ENCODE results near the gene AHNAK2.

Gene AHNAK2

DNA sequence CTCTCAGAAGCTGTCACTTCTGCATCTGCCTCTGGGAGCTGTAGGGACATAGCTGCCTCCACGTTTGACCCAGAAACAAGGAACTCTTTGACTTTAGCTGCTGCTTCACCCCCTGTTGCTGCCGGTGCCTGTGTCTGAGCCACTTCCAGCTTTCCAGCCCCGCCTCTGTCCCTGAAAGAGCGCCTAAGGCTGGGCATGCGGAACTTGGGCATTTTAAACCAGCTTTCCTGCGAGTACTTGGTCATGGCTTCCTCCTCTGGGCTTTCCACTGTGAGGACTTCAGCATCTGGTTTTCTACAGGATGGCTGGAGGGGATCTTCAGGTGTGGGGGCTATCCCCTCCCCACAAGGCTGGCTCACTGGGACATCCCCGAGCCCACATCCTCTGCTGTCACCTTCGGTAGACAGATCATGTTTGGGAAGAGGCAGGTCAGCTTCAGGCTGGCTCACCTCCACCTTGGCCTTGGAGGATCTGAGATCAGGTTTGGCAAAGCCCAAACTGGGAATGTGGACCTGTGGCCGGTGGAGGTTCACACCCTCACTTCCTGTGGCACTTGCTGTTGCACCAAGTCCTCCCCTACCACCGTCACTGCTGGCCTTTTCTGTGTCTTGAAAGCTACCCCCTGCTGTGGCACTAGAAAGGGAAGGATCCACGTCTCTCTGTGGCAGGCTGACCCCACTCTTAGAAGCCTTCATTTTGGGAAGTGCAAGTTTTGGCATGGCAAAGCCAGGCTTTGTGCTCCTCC is 38.3 kb downstream of the AHNAK2 start:
- H3K36me3 ChIP-seq (ENCODE audit: control insufficient read depth, insufficient read depth, low read length), result peaks cover 11% of the 10 kb centered on the region
- no peak overlapping the region for H3K4me3 ChIP-seq (ENCODE audit: low read length)
- peaks cover 2% of the 10 kb centered on the region for H3K27me3 ChIP-seq (ENCODE audit: control insufficient read depth, insufficient read depth, low read length)
- no peaks in the 10 kb centered on the region for H3K4me1 ChIP-seq (ENCODE audit: control insufficient read depth, insufficient read depth, low read length)
- H3K9ac ChIP-seq (ENCODE audit: low read length), result no peak overlapping the region
- no peak overlapping the region for H3K27ac ChIP-seq (ENCODE audit: low read depth, low read length)

GRCh38 chr14:104938960-104939359 is 39.2 kb downstream of the AHNAK2 start:
- Histone ChIP-seq H3K4me3 (ENCODE audit: low read length) (no peak overlapping the region), H3K4me1 (ENCODE audit: control insufficient read depth, insufficient read depth, low read length) (no peaks in the 10 kb centered on the region), H3K27ac (ENCODE audit: low read depth, low read length) (no peak overlapping the region), H3K36me3 (ENCODE audit: control insufficient read depth, insufficient read depth, low read length) (peaks cover 11% of the 10 kb centered on the region), H3K9ac (ENCODE audit: low read length) (no peak overlapping the region), H3K27me3 (ENCODE audit: control insufficient read depth, insufficient read depth, low read length) (peaks cover 6% of the 10 kb centered on the region)

DNA sequence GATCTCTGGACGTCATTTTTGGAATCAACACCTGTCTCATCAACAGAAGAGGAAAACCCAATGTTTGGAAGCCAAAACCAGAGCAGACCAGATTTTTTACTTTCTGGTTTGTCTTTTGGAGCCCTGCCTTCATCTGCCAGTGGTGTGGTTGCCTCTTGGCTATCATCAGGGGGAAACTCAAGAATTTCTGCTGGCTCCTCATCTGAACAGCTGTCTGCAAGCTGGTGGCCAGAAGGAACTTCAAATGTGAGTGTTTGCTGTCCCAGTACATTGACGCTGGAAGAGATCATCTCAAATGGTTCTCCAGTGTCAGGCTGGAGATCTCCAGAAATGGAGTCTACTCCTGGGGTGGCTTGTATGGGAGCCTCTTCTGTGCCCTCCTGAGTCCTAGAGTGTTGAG is 39.7 kb downstream of the AHNAK2 start:
- Histone ChIP-seq H3K27me3 (ENCODE audit: control insufficient read depth, insufficient read depth, low read length) (peaks cover 6% of the 10 kb centered on the region), H3K4me1 (ENCODE audit: control insufficient read depth, insufficient read depth, low read length) (no peaks in the 10 kb centered on the region), H3K9ac (ENCODE audit: low read length) (no peak overlapping the region), H3K36me3 (ENCODE audit: control insufficient read depth, insufficient read depth, low read length) (peaks cover 11% of the 10 kb centered on the region), H3K4me3 (ENCODE audit: low read length) (no peak overlapping the region), H3K27ac (ENCODE audit: low read depth, low read length) (no peak overlapping the region)

- Histone ChIP-seq H3K9ac (ENCODE audit: low read length) (no peak overlapping the region), H3K36me3 (ENCODE audit: control insufficient read depth, insufficient read depth, low read length) (peaks cover 11% of the 10 kb centered on the region), H3K27me3 (ENCODE audit: control insufficient read depth, insufficient read depth, low read length) (peaks cover 6% of the 10 kb centered on the region), H3K4me1 (ENCODE audit: control insufficient read depth, insufficient read depth, low read length) (no peaks in the 10 kb centered on the region), H3K27ac (ENCODE audit: low read depth, low read length) (no peak overlapping the region), H3K4me3 (ENCODE audit: low read length) (no peak overlapping the region)
Observed at GRCh38 chr14:104937694-104938365, 40.3 kb downstream of the AHNAK2 start.

DNA sequence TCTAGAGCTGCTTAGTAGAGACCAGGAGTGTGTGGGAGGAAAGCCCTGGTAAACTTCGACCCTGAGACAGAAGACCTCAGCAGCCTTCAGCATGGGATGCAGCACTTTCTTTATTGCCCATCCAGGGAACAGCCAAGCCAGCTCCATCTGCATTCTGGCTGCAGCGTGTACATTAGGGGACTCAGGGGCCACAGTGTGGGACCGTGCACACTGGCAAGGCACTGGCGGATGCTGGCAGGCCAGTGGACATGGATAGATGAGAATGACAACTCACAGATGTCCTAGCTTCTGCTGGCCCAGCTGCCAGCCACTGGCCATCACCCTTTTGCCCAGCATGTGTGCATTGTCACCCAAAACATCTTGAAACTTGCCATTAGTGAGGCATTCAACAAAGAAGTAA is 41.0 kb downstream of the AHNAK2 start:
- Histone ChIP-seq H3K27me3 (ENCODE audit: control insufficient read depth, insufficient read depth, low read length) (peaks cover 6% of the 10 kb centered on the region), H3K4me3 (ENCODE audit: low read length) (no peak overlapping the region), H3K9ac (ENCODE audit: low read length) (no peak overlapping the region), H3K27ac (ENCODE audit: low read depth, low read length) (no peak overlapping the region), H3K36me3 (ENCODE audit: control insufficient read depth, insufficient read depth, low read length) (peaks cover 11% of the 10 kb centered on the region), H3K4me1 (ENCODE audit: control insufficient read depth, insufficient read depth, low read length) (no peaks in the 10 kb centered on the region)

DNA sequence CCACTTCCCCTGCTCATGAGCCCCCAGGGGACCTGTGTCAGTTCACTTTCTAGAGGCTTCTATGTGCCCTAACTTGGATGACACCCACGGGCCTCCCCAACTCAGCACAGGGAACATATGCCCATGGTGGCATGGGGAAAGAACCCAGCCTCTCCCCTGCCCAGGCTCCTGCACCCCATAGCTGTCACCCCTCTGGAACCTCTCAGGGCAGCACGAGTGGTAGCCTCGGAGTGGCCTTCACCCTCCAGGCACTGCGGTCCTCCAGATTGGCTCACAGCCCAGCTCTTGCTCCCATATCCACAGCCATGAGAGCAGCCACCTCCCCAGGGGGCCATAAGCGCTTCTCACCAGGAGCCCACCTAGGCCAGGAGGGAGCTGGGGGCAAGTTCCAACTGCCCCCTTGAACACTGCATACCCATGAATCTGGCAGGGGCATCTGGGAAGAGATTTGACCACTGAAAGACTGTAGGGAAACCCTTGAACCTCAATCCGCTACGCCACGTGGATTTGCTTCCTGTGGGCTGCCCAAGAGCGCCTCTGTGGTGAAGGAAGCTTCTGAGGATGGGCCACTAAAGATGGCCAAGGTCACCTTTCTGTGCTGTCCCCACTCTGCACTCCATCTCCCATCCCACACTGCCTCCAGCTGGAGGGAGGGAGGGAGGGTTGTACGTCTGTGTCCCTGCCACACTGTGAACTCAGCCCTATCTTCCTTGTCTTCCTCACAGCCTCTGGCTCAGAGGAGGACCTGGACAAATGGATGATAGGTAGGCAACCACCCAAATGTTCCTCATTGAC is 41.6 kb downstream of the AHNAK2 start:
- H3K27ac ChIP-seq (ENCODE audit: low read depth, low read length), result no peak overlapping the region
- peaks cover 11% of the 10 kb centered on the region for H3K36me3 ChIP-seq (ENCODE audit: control insufficient read depth, insufficient read depth, low read length)
- no peak overlapping the region for H3K4me3 ChIP-seq (ENCODE audit: low read length)
- peaks cover 6% of the 10 kb centered on the region for H3K27me3 ChIP-seq (ENCODE audit: control insufficient read depth, insufficient read depth, low read length)
- no peak overlapping the region for H3K9ac ChIP-seq (ENCODE audit: low read length)
- no peaks in the 10 kb centered on the region for H3K4me1 ChIP-seq (ENCODE audit: control insufficient read depth, insufficient read depth, low read length)

- Histone ChIP-seq H3K27ac (ENCODE audit: low read depth, low read length) (no peak overlapping the region), H3K9ac (ENCODE audit: low read length) (no peak overlapping the region), H3K4me3 (ENCODE audit: low read length) (no peak overlapping the region), H3K27me3 (ENCODE audit: control insufficient read depth, insufficient read depth, low read length) (peaks cover 6% of the 10 kb centered on the region), H3K4me1 (ENCODE audit: control insufficient read depth, insufficient read depth, low read length) (no peaks in the 10 kb centered on the region), H3K36me3 (ENCODE audit: control insufficient read depth, insufficient read depth, low read length) (peaks cover 11% of the 10 kb centered on the region)
Observed at GRCh38 chr14:104935955-104936354, 42.2 kb downstream of the AHNAK2 start.

GRCh38 chr14:104935026-104935650 is 43.0 kb downstream of the AHNAK2 start:
- Histone ChIP-seq H3K4me1 (ENCODE audit: control insufficient read depth, insufficient read depth, low read length) (no peaks in the 10 kb centered on the region), H3K4me3 (ENCODE audit: low read length) (no peak overlapping the region), H3K27ac (ENCODE audit: low read depth, low read length) (no peak overlapping the region), H3K27me3 (ENCODE audit: control insufficient read depth, insufficient read depth, low read length) (peaks cover 6% of the 10 kb centered on the region), H3K9ac (ENCODE audit: low read length) (no peak overlapping the region), H3K36me3 (ENCODE audit: control insufficient read depth, insufficient read depth, low read length) (peaks cover 5% of the 10 kb centered on the region)

DNA sequence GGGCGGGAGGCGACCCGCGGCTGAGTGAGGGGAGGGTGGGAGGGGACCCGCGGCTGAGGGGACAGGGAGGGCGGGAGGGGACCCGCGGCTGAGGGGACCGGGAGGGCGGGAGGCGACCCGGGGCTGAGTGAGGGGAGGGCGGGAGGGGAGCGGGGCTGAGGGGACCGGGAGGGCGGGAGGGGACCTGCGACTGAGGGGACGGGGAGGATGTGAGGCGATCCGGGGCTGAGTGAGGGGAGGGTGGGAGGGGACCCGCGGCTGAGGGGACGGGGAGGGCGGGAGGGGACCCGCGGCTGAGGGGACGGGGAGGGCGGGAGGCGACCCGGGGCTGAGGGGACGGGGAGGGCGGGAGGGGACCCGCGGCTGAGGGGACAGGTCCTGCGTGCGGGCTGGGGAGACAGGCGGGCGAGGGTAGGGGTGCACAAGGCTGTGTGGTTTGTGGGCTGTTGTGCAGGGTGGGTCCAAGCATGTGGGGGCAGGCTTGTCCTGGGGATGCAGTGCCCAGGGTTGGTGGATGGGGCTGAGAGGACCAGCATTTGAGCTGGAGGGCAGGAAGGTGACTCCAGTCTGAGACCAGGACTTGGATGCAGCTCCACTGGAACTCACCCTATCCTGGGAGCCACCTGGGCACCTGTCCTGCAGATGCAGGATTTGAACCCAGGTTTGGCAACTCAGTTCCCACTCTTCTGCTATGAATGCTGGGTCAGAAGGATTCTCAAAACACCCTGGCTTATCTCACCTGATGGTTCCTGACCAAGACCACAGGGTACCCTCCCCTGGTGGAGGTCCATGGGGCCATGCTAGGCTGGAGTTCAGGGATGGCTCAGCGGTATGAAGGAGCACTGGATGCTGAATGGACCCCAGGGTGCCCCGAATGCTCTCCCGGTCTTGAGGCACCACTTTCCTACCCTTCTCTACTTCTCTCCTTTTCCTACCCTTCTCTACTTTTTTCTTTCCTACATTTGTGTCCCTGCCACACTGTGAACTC is 44.1 kb downstream of the AHNAK2 start:
- Histone ChIP-seq H3K36me3 (ENCODE audit: control insufficient read depth, insufficient read depth, low read length) (peaks cover 2% of the 10 kb centered on the region), H3K4me1 (ENCODE audit: control insufficient read depth, insufficient read depth, low read length) (no peaks in the 10 kb centered on the region), H3K27ac (ENCODE audit: low read depth, low read length) (no peak overlapping the region), H3K9ac (ENCODE audit: low read length) (no peak overlapping the region), H3K4me3 (ENCODE audit: low read length) (no peak overlapping the region), H3K27me3 (ENCODE audit: control insufficient read depth, insufficient read depth, low read length) (peaks cover 4% of the 10 kb centered on the region)

GRCh38 chr14:104932676-104933631 is 45.2 kb downstream of the AHNAK2 start:
- H3K4me1 ChIP-seq (ENCODE audit: control insufficient read depth, insufficient read depth, low read length), result no peaks in the 10 kb centered on the region
- H3K4me3 ChIP-seq (ENCODE audit: low read length), result peak overlapping the region; percentile 55
- peaks cover 4% of the 10 kb centered on the region for H3K27me3 ChIP-seq (ENCODE audit: control insufficient read depth, insufficient read depth, low read length)
- H3K9ac ChIP-seq (ENCODE audit: low read length), result no peak overlapping the region
- peak overlapping the region; percentile 24 for H3K27ac ChIP-seq (ENCODE audit: low read depth, low read length)
- H3K36me3 ChIP-seq (ENCODE audit: control insufficient read depth, insufficient read depth, low read length), result no peaks in the 10 kb centered on the region
